ENCODE measurements around the gene MAPK10. TPM values are rescaled to one million over a fixed set of nuclear protein-coding genes. Genes with fewer than 3 reads are reported as not detected.
A peak's percentile ranks its signal among the peaks of the same experiment; 100 is the strongest.

MAPK10 gene
- total and polyA plus RNA-seq, 2 experiments from 2014 or later = 3.6 to 8.1 TPM

DNA sequence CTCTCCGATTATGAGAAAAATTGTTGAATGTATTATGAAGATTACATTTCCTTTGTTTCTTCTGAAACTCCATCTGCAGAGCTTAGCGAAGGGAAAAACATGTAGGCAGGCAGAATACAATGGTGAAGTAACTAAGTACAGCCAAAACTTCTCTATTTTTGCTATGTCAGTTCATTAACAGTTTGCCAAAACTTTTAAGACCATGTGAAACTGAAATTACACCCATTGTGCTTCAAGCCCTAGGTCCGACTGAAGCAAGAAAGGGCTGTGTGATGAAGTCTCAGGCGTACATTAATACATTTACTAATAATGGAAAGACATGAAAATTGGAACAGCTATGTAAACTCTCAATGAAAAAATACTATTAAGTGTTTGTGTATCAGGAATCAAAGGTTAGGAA, 398.0 kb downstream of the MAPK10 start (continued):
- TF ChIP-seq, protein P1, sequence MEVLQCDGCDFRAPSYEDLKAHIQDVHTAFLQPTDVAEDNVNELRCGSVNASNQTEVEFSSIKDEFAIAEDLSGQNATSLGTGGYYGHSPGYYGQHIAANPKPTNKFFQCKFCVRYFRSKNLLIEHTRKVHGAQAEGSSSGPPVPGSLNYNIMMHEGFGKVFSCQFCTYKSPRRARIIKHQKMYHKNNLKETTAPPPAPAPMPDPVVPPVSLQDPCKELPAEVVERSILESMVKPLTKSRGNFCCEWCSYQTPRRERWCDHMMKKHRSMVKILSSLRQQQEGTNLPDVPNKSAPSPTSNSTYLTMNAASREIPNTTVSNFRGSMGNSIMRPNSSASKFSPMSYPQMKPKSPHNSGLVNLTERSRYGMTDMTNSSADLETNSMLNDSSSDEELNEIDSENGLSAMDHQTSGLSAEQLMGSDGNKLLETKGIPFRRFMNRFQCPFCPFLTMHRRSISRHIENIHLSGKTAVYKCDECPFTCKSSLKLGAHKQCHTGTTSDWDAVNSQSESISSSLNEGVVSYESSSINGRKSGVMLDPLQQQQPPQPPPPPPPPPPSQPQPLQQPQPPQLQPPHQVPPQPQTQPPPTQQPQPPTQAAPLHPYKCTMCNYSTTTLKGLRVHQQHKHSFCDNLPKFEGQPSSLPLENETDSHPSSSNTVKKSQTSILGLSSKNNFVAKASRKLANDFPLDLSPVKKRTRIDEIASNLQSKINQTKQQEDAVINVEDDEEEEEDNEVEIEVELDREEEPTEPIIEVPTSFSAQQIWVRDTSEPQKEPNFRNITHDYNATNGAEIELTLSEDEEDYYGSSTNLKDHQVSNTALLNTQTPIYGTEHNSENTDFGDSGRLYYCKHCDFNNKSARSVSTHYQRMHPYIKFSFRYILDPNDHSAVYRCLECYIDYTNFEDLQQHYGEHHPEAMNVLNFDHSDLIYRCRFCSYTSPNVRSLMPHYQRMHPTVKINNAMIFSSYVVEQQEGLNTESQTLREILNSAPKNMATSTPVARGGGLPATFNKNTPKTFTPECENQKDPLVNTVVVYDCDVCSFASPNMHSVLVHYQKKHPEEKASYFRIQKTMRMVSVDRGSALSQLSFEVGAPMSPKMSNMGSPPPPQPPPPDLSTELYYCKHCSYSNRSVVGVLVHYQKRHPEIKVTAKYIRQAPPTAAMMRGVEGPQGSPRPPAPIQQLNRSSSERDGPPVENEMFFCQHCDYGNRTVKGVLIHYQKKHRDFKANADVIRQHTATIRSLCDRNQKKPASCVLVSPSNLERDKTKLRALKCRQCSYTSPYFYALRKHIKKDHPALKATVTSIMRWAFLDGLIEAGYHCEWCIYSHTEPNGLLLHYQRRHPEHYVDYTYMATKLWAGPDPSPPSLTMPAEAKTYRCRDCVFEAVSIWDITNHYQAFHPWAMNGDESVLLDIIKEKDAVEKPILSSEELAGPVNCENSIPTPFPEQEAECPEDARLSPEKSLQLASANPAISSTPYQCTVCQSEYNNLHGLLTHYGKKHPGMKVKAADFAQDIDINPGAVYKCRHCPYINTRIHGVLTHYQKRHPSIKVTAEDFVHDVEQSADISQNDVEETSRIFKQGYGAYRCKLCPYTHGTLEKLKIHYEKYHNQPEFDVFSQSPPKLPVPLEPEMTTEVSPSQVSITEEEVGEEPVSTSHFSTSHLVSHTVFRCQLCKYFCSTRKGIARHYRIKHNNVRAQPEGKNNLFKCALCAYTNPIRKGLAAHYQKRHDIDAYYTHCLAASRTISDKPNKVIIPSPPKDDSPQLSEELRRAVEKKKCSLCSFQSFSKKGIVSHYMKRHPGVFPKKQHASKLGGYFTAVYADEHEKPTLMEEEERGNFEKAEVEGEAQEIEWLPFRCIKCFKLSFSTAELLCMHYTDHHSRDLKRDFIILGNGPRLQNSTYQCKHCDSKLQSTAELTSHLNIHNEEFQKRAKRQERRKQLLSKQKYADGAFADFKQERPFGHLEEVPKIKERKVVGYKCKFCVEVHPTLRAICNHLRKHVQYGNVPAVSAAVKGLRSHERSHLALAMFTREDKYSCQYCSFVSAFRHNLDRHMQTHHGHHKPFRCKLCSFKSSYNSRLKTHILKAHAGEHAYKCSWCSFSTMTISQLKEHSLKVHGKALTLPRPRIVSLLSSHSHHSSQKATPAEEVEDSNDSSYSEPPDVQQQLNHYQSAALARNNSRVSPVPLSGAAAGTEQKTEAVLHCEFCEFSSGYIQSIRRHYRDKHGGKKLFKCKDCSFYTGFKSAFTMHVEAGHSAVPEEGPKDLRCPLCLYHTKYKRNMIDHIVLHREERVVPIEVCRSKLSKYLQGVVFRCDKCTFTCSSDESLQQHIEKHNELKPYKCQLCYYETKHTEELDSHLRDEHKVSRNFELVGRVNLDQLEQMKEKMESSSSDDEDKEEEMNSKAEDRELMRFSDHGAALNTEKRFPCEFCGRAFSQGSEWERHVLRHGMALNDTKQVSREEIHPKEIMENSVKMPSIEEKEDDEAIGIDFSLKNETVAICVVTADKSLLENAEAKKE (CRISPR knock-in tag; IDR thresholded peaks at IDR 0.05) = no peak

DNA sequence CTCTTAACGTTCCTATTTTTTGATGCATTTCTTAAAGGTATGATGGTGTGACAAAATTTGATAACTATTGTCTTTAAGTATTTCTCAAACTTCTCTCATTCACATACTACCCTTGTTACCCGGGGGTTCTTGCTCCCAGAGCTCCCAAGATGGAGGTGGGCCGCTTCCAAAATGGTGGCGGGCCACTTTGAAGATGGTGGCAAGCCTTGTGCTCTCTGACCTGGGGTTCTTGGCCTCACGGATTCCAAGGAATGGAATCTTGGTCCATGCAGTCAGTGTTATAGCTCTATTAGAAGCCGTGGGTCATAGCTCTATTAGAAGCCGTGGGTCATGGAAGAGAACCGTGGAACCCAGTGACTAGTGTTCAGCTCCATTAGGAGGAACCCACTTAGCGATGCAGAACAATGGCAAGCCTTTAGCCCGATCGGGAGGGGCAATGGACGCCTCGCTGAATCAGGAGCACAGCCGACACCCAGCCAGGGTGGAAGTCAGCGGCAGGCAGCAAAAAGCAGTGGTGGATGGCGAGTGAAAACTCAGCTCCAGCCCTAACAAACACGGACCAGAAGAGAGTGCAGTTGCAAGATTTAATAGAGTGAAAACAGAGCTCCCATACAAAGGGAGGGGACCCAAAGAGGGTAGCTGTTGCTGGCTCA, 403.4 kb downstream of the MAPK10 start:
- H3K4me2 ChIP-seq = 0 out of 2 replicates have a peak overlapping the region, but pooled peaks have one; percentile 31
- ATAC-seq (no peak; the same call in 2 of the 3 replicates), DNase-seq (ENCODE audit: low spot score) (no peak)
- no peak overlapping the region for H3K27ac Mint-ChIP-seq
- H3K4me3 ChIP-seq = no peak overlapping the region
- TF ChIP-seq, protein P2, sequence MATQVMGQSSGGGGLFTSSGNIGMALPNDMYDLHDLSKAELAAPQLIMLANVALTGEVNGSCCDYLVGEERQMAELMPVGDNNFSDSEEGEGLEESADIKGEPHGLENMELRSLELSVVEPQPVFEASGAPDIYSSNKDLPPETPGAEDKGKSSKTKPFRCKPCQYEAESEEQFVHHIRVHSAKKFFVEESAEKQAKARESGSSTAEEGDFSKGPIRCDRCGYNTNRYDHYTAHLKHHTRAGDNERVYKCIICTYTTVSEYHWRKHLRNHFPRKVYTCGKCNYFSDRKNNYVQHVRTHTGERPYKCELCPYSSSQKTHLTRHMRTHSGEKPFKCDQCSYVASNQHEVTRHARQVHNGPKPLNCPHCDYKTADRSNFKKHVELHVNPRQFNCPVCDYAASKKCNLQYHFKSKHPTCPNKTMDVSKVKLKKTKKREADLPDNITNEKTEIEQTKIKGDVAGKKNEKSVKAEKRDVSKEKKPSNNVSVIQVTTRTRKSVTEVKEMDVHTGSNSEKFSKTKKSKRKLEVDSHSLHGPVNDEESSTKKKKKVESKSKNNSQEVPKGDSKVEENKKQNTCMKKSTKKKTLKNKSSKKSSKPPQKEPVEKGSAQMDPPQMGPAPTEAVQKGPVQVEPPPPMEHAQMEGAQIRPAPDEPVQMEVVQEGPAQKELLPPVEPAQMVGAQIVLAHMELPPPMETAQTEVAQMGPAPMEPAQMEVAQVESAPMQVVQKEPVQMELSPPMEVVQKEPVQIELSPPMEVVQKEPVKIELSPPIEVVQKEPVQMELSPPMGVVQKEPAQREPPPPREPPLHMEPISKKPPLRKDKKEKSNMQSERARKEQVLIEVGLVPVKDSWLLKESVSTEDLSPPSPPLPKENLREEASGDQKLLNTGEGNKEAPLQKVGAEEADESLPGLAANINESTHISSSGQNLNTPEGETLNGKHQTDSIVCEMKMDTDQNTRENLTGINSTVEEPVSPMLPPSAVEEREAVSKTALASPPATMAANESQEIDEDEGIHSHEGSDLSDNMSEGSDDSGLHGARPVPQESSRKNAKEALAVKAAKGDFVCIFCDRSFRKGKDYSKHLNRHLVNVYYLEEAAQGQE (IDR thresholded peaks at IDR 0.05; ENCODE audit: unreplicated experiment) = no peak
- no peak for TF ChIP-seq CREB1 (CRISPR knock-in tag; IDR thresholded peaks at IDR 0.05; ENCODE audit: low read depth)
- no peak overlapping the region for H3K4me3 Mint-ChIP-seq
- H3K36me3 ChIP-seq (ENCODE audit: insufficient read depth) = no peaks in the 10 kb centered on the region
- peaks cover 31% of the 10 kb centered on the region for H3K4me1 ChIP-seq (ENCODE audit: insufficient read depth)
- peaks cover 6% of the 10 kb centered on the region; the same call in 1 of the 2 replicates for H3K9me2 ChIP-seq (ENCODE audit: insufficient read depth)
- peaks cover 2% of the 10 kb centered on the region for H3K27me3 Mint-ChIP-seq (ENCODE audit: insufficient read depth, low read depth, poor library complexity)
- H4K20me1 ChIP-seq (replicated peaks; ENCODE audit: insufficient read depth) = no peaks in the 10 kb centered on the region
- no peaks in the 10 kb centered on the region for H3K27me3 ChIP-seq (ENCODE audit: insufficient read depth)
- H3K9me3 Mint-ChIP-seq = no peaks in the 10 kb centered on the region
- H3F3A ChIP-seq (replicated peaks; ENCODE audit: low read depth) = no peaks in the 10 kb centered on the region
- peak overlapping the region; percentile 25; the same call in 1 of the 2 replicates for H2AFZ ChIP-seq
- H3K79me2 ChIP-seq (replicated peaks; ENCODE audit: insufficient read depth) = no peaks in the 10 kb centered on the region
- no peaks in the 10 kb centered on the region for H3K36me3 Mint-ChIP-seq (ENCODE audit: low read depth)
- H3K4me1 Mint-ChIP-seq = peaks cover 16% of the 10 kb centered on the region
- peak overlapping the region; percentile 3; the same call in 1 of the 2 replicates for H3K27ac ChIP-seq (ENCODE audit: low read depth)

Data from GM23338 (cell line).